OCI-LY1 (cell line): Measurements from ENCODE around the gene CDKAL1.

Experiments used
- H2AFZ ChIP-seq: fragments of 200-600 bp; sonication (generic), shearing (Covaris generic); 2 replicates; pipeline ENCODE4 v1.6.0; 2014; ENCODE audit warnings: antibody characterized with exemption, mild to moderate bottlenecking, low read length
- H3F3A ChIP-seq: fragments of 200-600 bp; sonication (generic), shearing (Covaris generic); 2 replicates; pipeline ENCODE4 v1.6.0; 2014; ENCODE audit warnings: mild to moderate bottlenecking, antibody characterized with exemption, low read length, moderate library complexity; ENCODE audit not compliant: insufficient read depth
- H3K27ac ChIP-seq: fragments of 200-600 bp; sonication (generic); 2 replicates; pipeline ENCODE4 v1.5.1; 2014; ENCODE audit warnings: low read length, mixed run types, mild to moderate bottlenecking, low read depth; ENCODE audit not compliant: poor library complexity, severe bottlenecking
- H3K27me3 ChIP-seq: fragments of 200-600 bp; sonication (generic); 2 replicates; pipeline ENCODE4 v1.6.0; 2014; ENCODE audit warnings: antibody characterized with exemption, mild to moderate bottlenecking, low read length, moderate library complexity; ENCODE audit not compliant: insufficient read depth
- H3K36me3 ChIP-seq: fragments of 200-600 bp; sonication (generic); 2 replicates; pipeline ENCODE4 v1.6.1; 2014; ENCODE audit warnings: mild to moderate bottlenecking, antibody characterized with exemption, low read length, moderate library complexity, mixed read lengths; ENCODE audit not compliant: insufficient read depth
- H3K4me1 ChIP-seq: fragments of 200-600 bp; sonication (generic); 2 replicates; pipeline ENCODE4 v1.5.1; 2014; ENCODE audit warnings: mild to moderate bottlenecking, low read length, moderate library complexity; ENCODE audit not compliant: insufficient read depth, severe bottlenecking
- H3K4me2 ChIP-seq: fragments of 200-600 bp; sonication (generic), shearing (Covaris generic); 2 replicates; pipeline ENCODE4 v1.6.1; 2014; ENCODE audit warnings: low read length
- H3K4me3 ChIP-seq: fragments of 200-600 bp; sonication (generic); 2 replicates; pipeline ENCODE4 v1.5.1; 2014; ENCODE audit warnings: low read length, low read depth, mild to moderate bottlenecking, mixed read lengths; ENCODE audit not compliant: poor library complexity, severe bottlenecking
- H3K79me2 ChIP-seq: fragments of 200-600 bp; shearing (Covaris generic); 2 replicates; pipeline ENCODE4 v1.6.1; 2016; ENCODE audit warnings: mixed run types, low read length, mixed read lengths; ENCODE audit not compliant: insufficient read depth
- H3K9ac ChIP-seq: fragments of 200-600 bp; sonication (generic), shearing (Covaris generic); 2 replicates; pipeline ENCODE4 v1.6.1; 2014; ENCODE audit warnings: mild to moderate bottlenecking, low read length, mixed read lengths
- H3K9me2 ChIP-seq: fragments of 200-600 bp; sonication (generic), shearing (Covaris generic); 2 replicates; pipeline ENCODE4 v1.6.1; 2014; ENCODE audit warnings: low read depth, mild to moderate bottlenecking, low read length, mixed read lengths
- H3K9me3 ChIP-seq: fragments of 200-600 bp; shearing (Covaris generic); 2 replicates; pipeline ENCODE4 v1.6.1; 2014; ENCODE audit warnings: low read length, mixed read lengths
- H4K20me1 ChIP-seq: fragments of 200-600 bp; sonication (generic), shearing (Covaris generic); 2 replicates; pipeline ENCODE4 v1.6.0; 2016; ENCODE audit warnings: mild to moderate bottlenecking, low read length; ENCODE audit not compliant: insufficient read depth
- EZH2 ChIP-seq: fragments of 200-600 bp; sonication (generic), shearing (Covaris generic); IDR thresholded peaks from 2 replicates; pipeline ENCODE4 v1.8.0; 2017; ENCODE audit warnings: borderline replicate concordance, mixed run types, mild to moderate bottlenecking, antibody characterized with exemption, low read length, moderate library complexity, mixed read lengths
- TF ChIP-seq, protein P1 (sequence below): fragments of 200-600 bp; sonication (generic), shearing (Covaris generic); IDR thresholded peaks from 2 replicates; pipeline ENCODE4 v1.5.1; 2017; ENCODE audit warnings: mild to moderate bottlenecking, antibody characterized with exemption, low read length, moderate library complexity, mixed read lengths

CDKAL1 gene

DNA sequence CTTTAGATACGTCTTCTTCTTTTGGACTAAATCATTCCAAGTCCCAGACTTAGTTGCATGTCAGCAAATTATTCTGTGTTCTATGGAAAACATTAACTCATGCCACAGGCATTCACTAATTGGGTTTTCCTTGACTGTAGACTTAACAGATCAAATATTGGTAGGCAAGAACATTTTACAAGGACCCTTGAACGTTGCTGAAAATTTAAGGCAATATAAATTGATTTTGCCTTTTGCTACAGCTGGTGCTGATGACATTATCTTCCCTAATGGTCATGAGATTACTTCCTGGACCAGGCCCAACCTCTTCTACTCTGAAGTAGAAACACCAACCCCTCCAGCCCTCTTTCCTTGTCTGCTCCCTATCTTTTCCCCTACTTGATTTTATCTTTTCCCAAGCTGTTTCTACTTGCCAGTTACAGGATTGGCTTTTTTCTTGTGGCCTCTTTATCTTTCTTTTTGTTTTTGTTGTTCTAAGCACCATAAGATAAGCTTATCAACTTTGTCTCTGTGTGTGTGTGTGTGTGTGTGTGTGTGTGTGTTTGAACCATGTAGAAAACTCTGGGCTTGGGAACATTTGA, 545.3 kb downstream of the CDKAL1 start:
- no peak for TF ChIP-seq EZH2
- TF ChIP-seq, protein P1, sequence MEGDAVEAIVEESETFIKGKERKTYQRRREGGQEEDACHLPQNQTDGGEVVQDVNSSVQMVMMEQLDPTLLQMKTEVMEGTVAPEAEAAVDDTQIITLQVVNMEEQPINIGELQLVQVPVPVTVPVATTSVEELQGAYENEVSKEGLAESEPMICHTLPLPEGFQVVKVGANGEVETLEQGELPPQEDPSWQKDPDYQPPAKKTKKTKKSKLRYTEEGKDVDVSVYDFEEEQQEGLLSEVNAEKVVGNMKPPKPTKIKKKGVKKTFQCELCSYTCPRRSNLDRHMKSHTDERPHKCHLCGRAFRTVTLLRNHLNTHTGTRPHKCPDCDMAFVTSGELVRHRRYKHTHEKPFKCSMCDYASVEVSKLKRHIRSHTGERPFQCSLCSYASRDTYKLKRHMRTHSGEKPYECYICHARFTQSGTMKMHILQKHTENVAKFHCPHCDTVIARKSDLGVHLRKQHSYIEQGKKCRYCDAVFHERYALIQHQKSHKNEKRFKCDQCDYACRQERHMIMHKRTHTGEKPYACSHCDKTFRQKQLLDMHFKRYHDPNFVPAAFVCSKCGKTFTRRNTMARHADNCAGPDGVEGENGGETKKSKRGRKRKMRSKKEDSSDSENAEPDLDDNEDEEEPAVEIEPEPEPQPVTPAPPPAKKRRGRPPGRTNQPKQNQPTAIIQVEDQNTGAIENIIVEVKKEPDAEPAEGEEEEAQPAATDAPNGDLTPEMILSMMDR = no peak
- no peaks in the 10 kb centered on the region for H3K9me2 ChIP-seq
- no peak overlapping the region for H3K4me3 ChIP-seq
- H2AFZ ChIP-seq = no peak overlapping the region
- H3K36me3 ChIP-seq = no peaks in the 10 kb centered on the region
- no peaks in the 10 kb centered on the region for H3K4me1 ChIP-seq
- H3K27ac ChIP-seq = no peak overlapping the region
- no peak overlapping the region for H3K4me2 ChIP-seq
- H3F3A ChIP-seq = no peaks in the 10 kb centered on the region
- H4K20me1 ChIP-seq = no peaks in the 10 kb centered on the region
- no peaks in the 10 kb centered on the region for H3K79me2 ChIP-seq
- H3K9me3 ChIP-seq = no peaks in the 10 kb centered on the region
- no peaks in the 10 kb centered on the region for H3K27me3 ChIP-seq
- no peak overlapping the region for H3K9ac ChIP-seq

DNA sequence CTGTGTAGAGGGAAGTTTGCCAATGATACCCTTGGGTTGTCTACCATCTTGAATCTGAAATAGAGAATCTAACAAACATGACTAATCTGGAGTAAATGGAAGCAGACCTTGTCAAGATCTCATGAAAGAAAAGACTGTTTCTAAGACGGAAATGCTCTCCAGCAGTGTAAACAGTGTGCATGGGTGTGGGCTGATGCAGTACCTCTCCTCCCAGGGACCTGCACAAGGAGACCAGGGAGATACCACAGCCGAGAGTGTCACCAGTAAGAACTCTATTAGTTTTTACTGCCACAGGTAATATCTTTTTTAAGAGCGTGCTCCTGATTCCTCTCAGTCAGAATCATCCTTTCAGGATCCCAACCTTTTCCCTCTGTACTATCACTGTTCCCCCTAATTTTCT, 546.0 kb downstream of the CDKAL1 start:
- H3K9ac ChIP-seq = no peak overlapping the region
- no peaks in the 10 kb centered on the region for H4K20me1 ChIP-seq
- no peaks in the 10 kb centered on the region for H3K9me3 ChIP-seq
- no peak overlapping the region for H3K27ac ChIP-seq
- H3K4me2 ChIP-seq = no peak overlapping the region
- H2AFZ ChIP-seq = no peak overlapping the region
- no peaks in the 10 kb centered on the region for H3K9me2 ChIP-seq
- H3K79me2 ChIP-seq = no peaks in the 10 kb centered on the region
- TF ChIP-seq, protein P1 = no peak
- no peak for TF ChIP-seq EZH2
- no peaks in the 10 kb centered on the region for H3K36me3 ChIP-seq
- no peaks in the 10 kb centered on the region for H3F3A ChIP-seq
- no peaks in the 10 kb centered on the region for H3K27me3 ChIP-seq
- no peak overlapping the region for H3K4me3 ChIP-seq
- H3K4me1 ChIP-seq = no peaks in the 10 kb centered on the region

DNA sequence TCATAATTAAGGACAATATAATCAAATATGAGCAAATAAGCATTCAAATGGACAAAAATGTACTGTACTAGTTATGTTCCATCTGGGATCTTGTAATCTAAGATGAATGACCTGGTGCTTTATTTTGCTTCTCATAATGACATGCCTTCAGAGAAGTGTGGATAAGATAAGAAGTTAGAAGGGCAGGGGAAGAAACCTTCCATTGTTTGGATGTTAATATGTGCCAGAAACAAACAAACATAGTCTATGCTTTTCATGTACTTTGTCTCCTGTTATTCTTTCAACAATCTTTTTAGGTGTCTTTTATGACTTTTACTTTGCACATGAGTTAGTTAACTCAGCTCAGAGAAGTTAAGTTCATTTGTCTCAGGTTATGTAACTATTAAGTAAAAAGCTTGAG, 547.8 kb downstream of the CDKAL1 start:
- H4K20me1 ChIP-seq = no peaks in the 10 kb centered on the region
- no peak overlapping the region for H3K27ac ChIP-seq
- H3K36me3 ChIP-seq = no peaks in the 10 kb centered on the region
- H3K4me3 ChIP-seq = no peak overlapping the region
- no peak overlapping the region for H3K9ac ChIP-seq
- H2AFZ ChIP-seq = no peak overlapping the region
- H3K4me2 ChIP-seq = no peak overlapping the region
- no peaks in the 10 kb centered on the region for H3K4me1 ChIP-seq
- no peak for TF ChIP-seq EZH2
- TF ChIP-seq, protein P1 = no peak
- H3K79me2 ChIP-seq = no peaks in the 10 kb centered on the region
- no peaks in the 10 kb centered on the region for H3K9me2 ChIP-seq
- H3K27me3 ChIP-seq = no peaks in the 10 kb centered on the region
- no peaks in the 10 kb centered on the region for H3K9me3 ChIP-seq
- no peaks in the 10 kb centered on the region for H3F3A ChIP-seq
